Keratinocyte (primary cell): ENCODE measurements around the gene TSPEAR. TPM values are rescaled to one million over a fixed set of nuclear protein-coding genes. Genes with fewer than 3 reads are reported as not detected.

Source experiments
- DNase-seq: peaks from one replicate; pipeline ENCODE4 v3.0.0-alpha.2; 2011; ENCODE audit warnings: low read depth, missing footprints, low spot score
- FAIRE-seq: peaks from 2 replicates; lab custom pipeline; 2011; peaks lifted over from hg19 to GRCh38; lab: Jason Lieb, UNC
- H2AFZ ChIP-seq: 2 replicates; pipeline ENCODE4 v1.6.0; 2012; ENCODE audit warnings: low read length, control low read depth, inconsistent platforms; ENCODE audit not compliant: control insufficient read depth
- H3K27ac ChIP-seq: 2 replicates; pipeline ENCODE4 v1.5.1; 2011; ENCODE audit warnings: low read length; ENCODE audit not compliant: control insufficient read depth, insufficient read depth
- H3K27me3 ChIP-seq: 3 replicates; pipeline ENCODE4 v1.6.0; 2011; ENCODE audit warnings: low read length; ENCODE audit not compliant: control insufficient read depth, insufficient read depth; ENCODE audit errors: extremely low read depth
- H3K36me3 ChIP-seq, 2 experiments: 2 replicates in 1 of 2; 3 replicates in 1 of 2; pipeline ENCODE4 v1.5.1; 2011; ENCODE audit warnings: low read length in 2 of 2, mild to moderate bottlenecking in 1 of 2; ENCODE audit not compliant: control insufficient read depth in 2 of 2, insufficient read depth in 2 of 2; ENCODE audit errors: extremely low read depth in 1 of 2
- H3K4me1 ChIP-seq: 3 replicates; pipeline ENCODE4 v1.5.1; 2011; ENCODE audit warnings: low read length; ENCODE audit not compliant: control insufficient read depth, insufficient read depth; ENCODE audit errors: extremely low read depth
- H3K4me2 ChIP-seq: 3 replicates; pipeline ENCODE4 v1.6.0; 2011; ENCODE audit warnings: low read depth, low read length; ENCODE audit not compliant: control insufficient read depth, insufficient read depth; ENCODE audit errors: extremely low read depth
- H3K4me3 ChIP-seq, 3 experiments: fragments of 200-600 bp in 1 of 3; sonication (generic) in 1 of 3; 2 replicates in 2 of 3; 3 replicates in 1 of 3; pipeline ENCODE4 v1.5.1; 2011 to 2016; ENCODE audit warnings: low read length in 3 of 3, mild to moderate bottlenecking in 3 of 3, control low read depth in 2 of 3, inconsistent platforms in 1 of 3, low read depth in 1 of 3, mixed read lengths in 1 of 3, mixed run types in 1 of 3, moderate library complexity in 1 of 3; ENCODE audit not compliant: control insufficient read depth in 2 of 3, insufficient read depth in 2 of 3; ENCODE audit errors: extremely low read depth in 1 of 3
- H3K79me2 ChIP-seq: 2 replicates; pipeline ENCODE4 v1.6.0; 2012; ENCODE audit warnings: low read length; ENCODE audit not compliant: control insufficient read depth, insufficient read depth
- H3K9ac ChIP-seq: 3 replicates; pipeline ENCODE4 v1.6.0; 2011; ENCODE audit warnings: low read length; ENCODE audit not compliant: control insufficient read depth, insufficient read depth; ENCODE audit errors: extremely low read depth
- H3K9me1 ChIP-seq: 3 replicates; pipeline ENCODE4 v1.6.0; 2011; ENCODE audit warnings: low read length; ENCODE audit not compliant: control insufficient read depth, insufficient read depth; ENCODE audit errors: extremely low read depth
- H3K9me3 ChIP-seq: 2 replicates; pipeline ENCODE4 v1.5.1; 2012; ENCODE audit warnings: low read depth, low read length; ENCODE audit not compliant: control insufficient read depth
- H4K20me1 ChIP-seq: 3 replicates; pipeline ENCODE4 v1.6.0; 2011; ENCODE audit warnings: low read length; ENCODE audit not compliant: control insufficient read depth, insufficient read depth; ENCODE audit errors: extremely low read depth
- CTCF ChIP-seq, 3 experiments: IDR thresholded peaks in 1 of 3; conservative IDR thresholded peaks in 1 of 3; optimal IDR thresholded peaks in 1 of 3; 2 replicates in 2 of 3; 3 replicates in 1 of 3; pipeline versions ENCODE3 to v1.5.1; 2011; ENCODE audit warnings: low read length in 3 of 3, mild to moderate bottlenecking in 3 of 3, moderate library complexity in 2 of 3, control low read depth in 1 of 3, inconsistent platforms in 1 of 3; ENCODE audit not compliant: insufficient read depth in 2 of 3; ENCODE audit errors: extremely low read depth in 1 of 3
- EZH2 ChIP-seq: IDR thresholded peaks from one replicate; pipeline ENCODE4 v1.6.1; 2012; ENCODE audit warnings: inconsistent platforms, mild to moderate bottlenecking, low read length, moderate library complexity
- dilution Hi-C: fragments of 300-500 bp; cut with MboI; formaldehyde crosslinking; loops from one replicate; pipeline ENCODE4 v1.7.0; 2020; ENCODE audit warnings: low sequenced_read_pairs; ENCODE audit not compliant: extremely low pct_ligation_motif_present
- polyA plus RNA-seq, 5 experiments: library from polyadenylated mRNA; depleted of rRNA in 3 of 5; stranded (reverse) in 3 of 5; stranded (forward) in 1 of 5; unstranded in 1 of 5; fragments of >200 nt; gene quantifications; 1 replicate in 1 of 5; 2 replicates in 3 of 5; 3 replicates in 1 of 5; pipeline versions ENCODE4 v1.2.1 to v1.2.3, GENCODE V29; 2011 to 2012; ENCODE audit warnings: missing spikeins in 2 of 5, low read depth in 1 of 5, low replicate concordance in 1 of 5

Gene TSPEAR
- polyA plus RNA-seq, 1 donor (not counting 4 experiments of a cell fraction or from before 2014, with no cell fraction given), result 0.12 TPM

GRCh38 chr21:44724196-44724595 lies 12.8 kb upstream of the TSPEAR start:
- Histone ChIP-seq H3K27me3 (peaks cover 21% of the 10 kb centered on the region), H3K9ac (no peak overlapping the region), H3K4me2 (no peak overlapping the region), H3K4me3 (no peak overlapping the region), H3K9me3 (no peaks in the 10 kb centered on the region), H3K27ac (no peak overlapping the region), H3K79me2 (no peaks in the 10 kb centered on the region), H3K4me1 (no peaks in the 10 kb centered on the region), H4K20me1 (no peaks in the 10 kb centered on the region), H2AFZ (no peak overlapping the region), H3K36me3 (no peaks in the 10 kb centered on the region), H3K9me1 (no peaks in the 10 kb centered on the region)
- DNase-seq (no peak), FAIRE-seq (no peak)
- TF ChIP-seq CTCF (optimal IDR thresholded peaks at IDR 0.05 in 1 of 3, IDR thresholded peaks at IDR 0.05 in 1 of 3, conservative IDR thresholded peaks at IDR 0.05 in 1 of 3; ENCODE audit: extremely low read depth in 1 of 3, insufficient read depth in 2 of 3, low read length in 3 of 3) (no peak), EZH2 (no peak)
- dilution Hi-C loops, result no loop called here

GRCh38 chr21:44723177-44724131 lies 12.1 kb upstream of the TSPEAR start:
- no peaks in the 10 kb centered on the region for H3K9me3 ChIP-seq
- H3K9me1 ChIP-seq, result no peaks in the 10 kb centered on the region
- no peak overlapping the region for H3K27ac ChIP-seq
- no peaks in the 10 kb centered on the region for H3K4me1 ChIP-seq
- H3K36me3 ChIP-seq, result no peaks in the 10 kb centered on the region
- no peaks in the 10 kb centered on the region for H3K79me2 ChIP-seq
- H3K27me3 ChIP-seq, result peaks cover 26% of the 10 kb centered on the region
- no peak overlapping the region for H3K9ac ChIP-seq
- no peak overlapping the region for H2AFZ ChIP-seq
- dilution Hi-C loops, result no loop called here
- no peak overlapping the region for H3K4me2 ChIP-seq
- no peaks in the 10 kb centered on the region for H4K20me1 ChIP-seq
- no peak overlapping the region for H3K4me3 ChIP-seq
- TF ChIP-seq EZH2, result no peak
- TF ChIP-seq CTCF (optimal IDR thresholded peaks at IDR 0.05 in 1 of 3, IDR thresholded peaks at IDR 0.05 in 1 of 3, conservative IDR thresholded peaks at IDR 0.05 in 1 of 3; ENCODE audit: extremely low read depth in 1 of 3, insufficient read depth in 2 of 3, low read length in 3 of 3), result no peak
- FAIRE-seq (no peak), DNase-seq (no peak)
